Skeletal muscle satellite cell (primary cell): ENCODE results near the gene DTD1.
"Not testable (repeated sequence)": the region's sequence is repeated elsewhere in the genome, so short reads cannot be mapped to it uniquely, and the experiment has no call there.

Experiments
- H3K27me3 ChIP-seq: 2 replicates; pipeline ENCODE4 v1.7.0; 2013; ENCODE audit warnings: low read length; ENCODE audit not compliant: control insufficient read depth, insufficient read depth
- H3K36me3 ChIP-seq: 2 replicates; pipeline ENCODE4 v1.7.0; 2013; ENCODE audit warnings: mild to moderate bottlenecking, control low read depth, low read length; ENCODE audit not compliant: insufficient read depth
- H3K4me1 ChIP-seq: 2 replicates; pipeline ENCODE4 v1.7.0; 2013; ENCODE audit warnings: low read length; ENCODE audit not compliant: control insufficient read depth, insufficient read depth
- H3K4me2 ChIP-seq: 2 replicates; pipeline ENCODE4 v1.7.0; 2013; ENCODE audit warnings: mild to moderate bottlenecking, low read length
- H3K4me3 ChIP-seq: 2 replicates; pipeline ENCODE4 v1.7.0; 2013; ENCODE audit warnings: low read length
- H3K9ac ChIP-seq: 2 replicates; pipeline ENCODE4 v1.7.0; 2013; ENCODE audit warnings: mild to moderate bottlenecking, low read depth, low read length, moderate library complexity
- H3K9me3 ChIP-seq: replicated peaks from 2 replicates; pipeline ENCODE4 v1.7.0; 2013; ENCODE audit warnings: mild to moderate bottlenecking, control low read depth, low read length

Gene DTD1

GRCh38 chr20:18748987-18749386 lies 161.1 kb downstream of the DTD1 start:
- H3K36me3 ChIP-seq: peaks cover 5% of the 10 kb centered on the region

GRCh38 chr20:18749528-18749927 lies 161.7 kb downstream of the DTD1 start:
- Histone ChIP-seq H3K4me3 (no peak overlapping the region), H3K9ac (no peak overlapping the region), H3K4me1 (no peaks in the 10 kb centered on the region), H3K27me3 (no peaks in the 10 kb centered on the region), H3K9me3 (no peaks in the 10 kb centered on the region), H3K36me3 (peaks cover 5% of the 10 kb centered on the region), H3K4me2 (no peak overlapping the region)

More at GRCh38 chr20:18748987-18749386, 161.1 kb downstream of the DTD1 start:
- no peak overlapping the region for H3K4me3 ChIP-seq
- H3K9me3 ChIP-seq: no peaks in the 10 kb centered on the region
- H3K4me2 ChIP-seq: no peak overlapping the region
- H3K4me1 ChIP-seq: no peaks in the 10 kb centered on the region
- no peak overlapping the region for H3K9ac ChIP-seq
- no peaks in the 10 kb centered on the region for H3K27me3 ChIP-seq

GRCh38 chr20:18750735-18751134 lies 162.9 kb downstream of the DTD1 start:
- Histone ChIP-seq H3K4me3 (no peak overlapping the region), H3K36me3 (peaks cover 5% of the 10 kb centered on the region), H3K27me3 (no peaks in the 10 kb centered on the region), H3K4me1 (no peaks in the 10 kb centered on the region), H3K9ac (no peak overlapping the region), H3K4me2 (no peak overlapping the region), H3K9me3 (no peaks in the 10 kb centered on the region)

GRCh38 chr20:18754030-18754652 lies 166.3 kb downstream of the DTD1 start:
- H3K4me1 ChIP-seq: no peaks in the 10 kb centered on the region
- no peak overlapping the region for H3K4me3 ChIP-seq

DNA sequence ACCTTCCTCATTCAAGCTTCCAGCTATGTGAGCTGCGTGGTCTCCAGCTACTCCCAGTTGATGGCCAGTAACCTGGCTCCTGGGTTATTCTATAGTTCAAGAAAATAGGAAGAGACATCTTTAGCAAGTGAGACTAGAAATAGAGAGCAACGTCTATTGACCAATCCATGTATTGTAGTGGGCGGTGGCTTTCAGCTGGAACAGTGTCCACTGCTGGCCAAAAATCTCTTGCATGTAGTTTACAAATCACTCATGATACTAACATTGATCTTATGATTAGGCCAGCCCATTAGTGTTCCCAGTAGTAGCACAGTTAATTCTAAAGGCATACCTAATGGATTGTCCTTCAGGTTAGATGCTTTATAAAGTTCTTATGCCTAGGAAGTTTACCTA lies 166.8 kb downstream of the DTD1 start:
- Histone ChIP-seq H3K4me3 (no peak overlapping the region), H3K27me3 (no peaks in the 10 kb centered on the region), H3K9ac (no peak overlapping the region), H3K4me1 (no peaks in the 10 kb centered on the region), H3K36me3 (no peaks in the 10 kb centered on the region), H3K9me3 (no peaks in the 10 kb centered on the region), H3K4me2 (no peak overlapping the region)

More at GRCh38 chr20:18754030-18754652, 166.3 kb downstream of the DTD1 start:
- H3K4me2 ChIP-seq: no peak overlapping the region
- H3K36me3 ChIP-seq: no peaks in the 10 kb centered on the region
- H3K27me3 ChIP-seq: no peaks in the 10 kb centered on the region
- no peaks in the 10 kb centered on the region for H3K9me3 ChIP-seq
- no peak overlapping the region for H3K9ac ChIP-seq

DNA sequence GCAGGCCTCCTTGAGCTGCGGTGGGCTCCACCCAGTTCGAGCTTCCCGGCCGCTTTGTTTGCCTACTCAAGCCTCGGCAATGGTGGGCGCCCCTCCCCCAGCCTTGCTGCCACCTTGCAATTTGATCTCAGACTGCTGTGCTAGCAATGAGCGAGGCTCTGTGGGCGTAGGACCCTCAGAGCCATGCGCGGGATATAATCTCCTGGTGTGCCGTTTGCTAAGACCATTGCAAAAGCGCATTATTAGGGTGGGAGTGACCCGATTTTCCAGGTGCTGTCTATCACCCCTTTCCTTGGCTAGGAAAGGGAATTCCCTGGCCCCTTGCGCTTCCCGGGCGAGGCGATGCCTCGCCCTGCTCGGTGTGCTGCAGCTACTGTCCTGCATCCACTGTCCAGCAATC lies 173.0 kb downstream of the DTD1 start:
- not testable (repeated sequence) for H3K36me3 ChIP-seq, H3K27me3 ChIP-seq, H3K9me3 ChIP-seq, H3K4me1 ChIP-seq, H3K4me2 ChIP-seq, H3K9ac ChIP-seq, H3K4me3 ChIP-seq

DNA sequence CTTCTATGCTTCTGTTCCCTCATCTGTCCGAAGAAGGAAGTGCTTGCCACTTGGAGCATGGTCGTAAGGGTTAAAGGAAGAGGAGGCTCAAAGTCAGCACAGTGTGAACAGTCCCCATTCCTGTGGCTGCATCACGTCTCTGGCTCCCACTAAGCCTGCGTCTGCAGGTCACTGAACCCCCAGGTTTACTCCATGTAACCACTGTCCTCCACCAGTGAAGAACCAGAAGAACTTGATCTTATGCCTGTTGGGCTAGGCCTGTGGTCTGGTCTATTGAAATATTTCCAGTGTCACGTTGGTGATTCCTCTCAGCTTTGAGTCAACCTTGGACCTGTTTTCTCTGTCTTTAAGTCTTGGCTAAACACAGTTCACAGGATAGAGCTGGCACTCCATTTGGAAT lies 179.8 kb downstream of the DTD1 start:
- Histone ChIP-seq H3K4me1 (no peaks in the 10 kb centered on the region), H3K36me3 (no peaks in the 10 kb centered on the region), H3K9me3 (no peaks in the 10 kb centered on the region)

GRCh38 chr20:18773566-18773965 lies 185.7 kb downstream of the DTD1 start:
- Histone ChIP-seq H3K4me2 (no peak overlapping the region), H3K36me3 (no peaks in the 10 kb centered on the region), H3K4me3 (no peak overlapping the region), H3K9ac (no peak overlapping the region), H3K9me3 (no peaks in the 10 kb centered on the region), H3K27me3 (no peaks in the 10 kb centered on the region), H3K4me1 (no peaks in the 10 kb centered on the region)

More for the DNA sequence above, 179.8 kb downstream of the DTD1 start:
- Histone ChIP-seq H3K4me2 (no peak overlapping the region), H3K9ac (no peak overlapping the region), H3K4me3 (no peak overlapping the region), H3K27me3 (no peaks in the 10 kb centered on the region)

GRCh38 chr20:18774207-18774606 lies 186.4 kb downstream of the DTD1 start:
- no peak overlapping the region for H3K9ac ChIP-seq
- H3K9me3 ChIP-seq: no peaks in the 10 kb centered on the region
- H3K27me3 ChIP-seq: no peaks in the 10 kb centered on the region
- no peak overlapping the region for H3K4me2 ChIP-seq
- H3K36me3 ChIP-seq: no peaks in the 10 kb centered on the region
- H3K4me1 ChIP-seq: no peaks in the 10 kb centered on the region
- H3K4me3 ChIP-seq: no peak overlapping the region

GRCh38 chr20:18775633-18776032 lies 187.8 kb downstream of the DTD1 start:
- Histone ChIP-seq H3K9ac (no peak overlapping the region), H3K36me3 (no peaks in the 10 kb centered on the region), H3K4me1 (no peaks in the 10 kb centered on the region), H3K4me3 (no peak overlapping the region), H3K27me3 (no peaks in the 10 kb centered on the region), H3K9me3 (no peaks in the 10 kb centered on the region), H3K4me2 (no peak overlapping the region)

DNA sequence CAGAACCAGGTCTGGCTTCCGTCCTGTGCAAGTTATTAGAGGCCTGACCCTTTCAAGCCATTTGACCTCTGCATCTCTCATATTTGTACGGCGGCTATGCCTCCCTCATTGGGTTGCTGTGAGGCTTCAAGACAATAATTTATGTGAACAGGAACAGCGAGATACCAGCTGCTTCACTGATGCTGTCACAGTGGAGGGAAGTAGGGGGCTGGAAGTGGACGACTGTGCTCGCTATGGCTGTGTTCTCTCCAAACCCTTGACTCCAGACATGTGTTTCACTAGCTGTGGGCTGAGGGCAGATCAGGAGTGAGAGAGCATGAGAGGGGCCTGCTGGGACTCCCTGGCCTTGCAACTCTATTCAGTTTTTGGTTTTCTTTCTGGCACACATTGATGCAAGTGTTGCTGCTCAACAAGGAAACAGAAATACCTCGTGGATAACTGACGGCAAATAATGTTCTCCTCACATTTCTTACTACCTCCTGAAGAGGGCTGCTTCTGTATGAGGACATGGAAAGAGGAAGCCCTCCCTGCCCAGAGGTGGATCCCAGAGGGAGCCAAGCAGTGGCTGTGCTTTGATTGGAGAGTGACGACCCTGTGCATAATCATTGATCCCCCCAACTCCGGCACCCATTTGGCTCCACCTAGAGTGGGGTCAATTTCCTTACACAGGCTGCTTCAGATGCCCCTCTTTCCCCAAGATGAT lies 191.0 kb downstream of the DTD1 start:
- Histone ChIP-seq H3K4me1 (no peaks in the 10 kb centered on the region), H3K4me3 (no peak overlapping the region), H3K36me3 (no peaks in the 10 kb centered on the region), H3K9me3 (no peaks in the 10 kb centered on the region), H3K4me2 (no peak overlapping the region), H3K27me3 (peaks cover 10% of the 10 kb centered on the region), H3K9ac (no peak overlapping the region)
